ENCODE results near the gene FTO. TPM values are rescaled to one million over a fixed set of nuclear protein-coding genes. Genes with fewer than 3 reads are reported as not detected.
"Not testable (repeated sequence)": the region's sequence is repeated elsewhere in the genome, so short reads cannot be mapped to it uniquely, and the experiment has no call there.

The FTO gene
- total RNA-seq, 1 donor from 2014 or later, result 107 TPM

- no peaks in the 10 kb centered on the region for H3K9me3 Mint-ChIP-seq
- H3K4me3 Mint-ChIP-seq, result no peak overlapping the region
- H3K27me3 Mint-ChIP-seq (ENCODE audit: low read depth), result no peaks in the 10 kb centered on the region
- H3K27ac Mint-ChIP-seq (ENCODE audit: unreplicated experiment), result no peak overlapping the region
- H3K36me3 Mint-ChIP-seq (ENCODE audit: low read depth), result peaks cover 25% of the 10 kb centered on the region
- H3K4me1 Mint-ChIP-seq, result no peaks in the 10 kb centered on the region
- DNase-seq (ENCODE audit: low read depth, low spot score), result no peak
- TF ChIP-seq, protein P1, sequence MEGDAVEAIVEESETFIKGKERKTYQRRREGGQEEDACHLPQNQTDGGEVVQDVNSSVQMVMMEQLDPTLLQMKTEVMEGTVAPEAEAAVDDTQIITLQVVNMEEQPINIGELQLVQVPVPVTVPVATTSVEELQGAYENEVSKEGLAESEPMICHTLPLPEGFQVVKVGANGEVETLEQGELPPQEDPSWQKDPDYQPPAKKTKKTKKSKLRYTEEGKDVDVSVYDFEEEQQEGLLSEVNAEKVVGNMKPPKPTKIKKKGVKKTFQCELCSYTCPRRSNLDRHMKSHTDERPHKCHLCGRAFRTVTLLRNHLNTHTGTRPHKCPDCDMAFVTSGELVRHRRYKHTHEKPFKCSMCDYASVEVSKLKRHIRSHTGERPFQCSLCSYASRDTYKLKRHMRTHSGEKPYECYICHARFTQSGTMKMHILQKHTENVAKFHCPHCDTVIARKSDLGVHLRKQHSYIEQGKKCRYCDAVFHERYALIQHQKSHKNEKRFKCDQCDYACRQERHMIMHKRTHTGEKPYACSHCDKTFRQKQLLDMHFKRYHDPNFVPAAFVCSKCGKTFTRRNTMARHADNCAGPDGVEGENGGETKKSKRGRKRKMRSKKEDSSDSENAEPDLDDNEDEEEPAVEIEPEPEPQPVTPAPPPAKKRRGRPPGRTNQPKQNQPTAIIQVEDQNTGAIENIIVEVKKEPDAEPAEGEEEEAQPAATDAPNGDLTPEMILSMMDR (conservative IDR thresholded peaks at IDR 0.05), result peak; percentile 53
These were observed 11.8 kb upstream of the FTO start for GRCh38 chr16:53692146-53692545.

GRCh38 chr16:53693320-53693719 is 10.6 kb upstream of the FTO start:
- DNase-seq (ENCODE audit: low read depth, low spot score), result no peak
- Mint-ChIP-seq H3K27me3 (ENCODE audit: low read depth) (no peaks in the 10 kb centered on the region), H3K4me3 (no peak overlapping the region), H3K27ac (ENCODE audit: unreplicated experiment) (no peak overlapping the region), H3K36me3 (ENCODE audit: low read depth) (peaks cover 28% of the 10 kb centered on the region), H3K9me3 (no peaks in the 10 kb centered on the region), H3K4me1 (no peaks in the 10 kb centered on the region)
- TF ChIP-seq, protein P1 (conservative IDR thresholded peaks at IDR 0.05), result no peak

GRCh38 chr16:53695070-53695469 is 8.9 kb upstream of the FTO start:
- Mint-ChIP-seq H3K9me3 (no peaks in the 10 kb centered on the region), H3K4me1 (no peaks in the 10 kb centered on the region), H3K27me3 (ENCODE audit: low read depth) (no peaks in the 10 kb centered on the region), H3K27ac (ENCODE audit: unreplicated experiment) (no peak overlapping the region), H3K36me3 (ENCODE audit: low read depth) (peaks cover 31% of the 10 kb centered on the region), H3K4me3 (no peak overlapping the region)
- DNase-seq (ENCODE audit: low read depth, low spot score), result no peak
- TF ChIP-seq, protein P1 (conservative IDR thresholded peaks at IDR 0.05), result no peak

DNA sequence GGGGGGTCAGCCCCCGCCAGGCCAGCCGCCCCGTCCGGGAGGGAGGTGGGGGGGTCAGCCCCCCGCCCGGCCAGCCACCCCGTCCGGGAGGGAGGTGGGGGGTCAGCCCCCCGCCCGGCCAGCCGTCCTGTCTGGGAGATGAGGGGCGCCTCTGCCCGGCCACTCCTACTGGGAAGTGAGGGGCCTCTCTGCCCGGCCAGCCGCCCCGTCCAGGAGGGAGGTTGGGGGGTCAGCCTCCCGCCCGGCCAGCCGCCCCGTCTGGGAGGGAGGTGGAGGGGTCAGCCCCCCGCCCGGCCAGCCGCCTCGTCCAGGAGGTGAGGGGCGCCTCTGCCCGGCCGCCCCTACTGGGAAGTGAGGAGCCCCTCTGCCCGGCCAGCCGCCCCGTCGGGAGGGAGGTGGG is 5.7 kb upstream of the FTO start:
- not testable (repeated sequence) for H3K27me3 Mint-ChIP-seq (ENCODE audit: low read depth); DNase-seq (ENCODE audit: low read depth, low spot score); H3K4me3 Mint-ChIP-seq; H3K27ac Mint-ChIP-seq (ENCODE audit: unreplicated experiment); H3K9me3 Mint-ChIP-seq; H3K4me1 Mint-ChIP-seq
- peaks cover 23% of the 10 kb centered on the region for H3K36me3 Mint-ChIP-seq (ENCODE audit: low read depth)

DNA sequence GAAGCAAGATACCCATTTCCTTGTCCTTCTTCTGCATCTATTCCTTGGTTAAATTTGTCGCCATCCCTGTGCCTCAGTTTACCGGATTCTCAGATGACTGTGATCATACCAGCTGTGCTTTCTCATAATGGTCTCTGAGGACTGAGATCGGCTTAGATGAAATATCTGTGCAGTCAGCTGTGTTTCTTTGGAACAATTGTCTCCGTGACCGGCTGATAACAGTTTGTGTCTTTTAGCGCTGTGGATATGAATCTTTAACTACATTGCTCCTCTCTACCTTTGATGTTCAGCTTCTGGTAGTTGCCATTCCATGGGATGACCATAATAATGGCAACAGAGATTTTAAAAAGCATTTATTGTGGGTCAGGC is 473 bp downstream of the FTO start:
- peaks cover 9% of the 10 kb centered on the region for H3K36me3 Mint-ChIP-seq (ENCODE audit: low read depth)
- TF ChIP-seq, protein P1 (conservative IDR thresholded peaks at IDR 0.05), result no peak
- H3K27ac Mint-ChIP-seq (ENCODE audit: unreplicated experiment), result no peak overlapping the region
- peaks cover 20% of the 10 kb centered on the region for H3K4me1 Mint-ChIP-seq
- H3K9me3 Mint-ChIP-seq, result no peaks in the 10 kb centered on the region
- H3K4me3 Mint-ChIP-seq, result peak overlapping the region; percentile 97
- DNase-seq (ENCODE audit: low read depth, low spot score), result no peak
- H3K27me3 Mint-ChIP-seq (ENCODE audit: low read depth), result no peaks in the 10 kb centered on the region

DNA sequence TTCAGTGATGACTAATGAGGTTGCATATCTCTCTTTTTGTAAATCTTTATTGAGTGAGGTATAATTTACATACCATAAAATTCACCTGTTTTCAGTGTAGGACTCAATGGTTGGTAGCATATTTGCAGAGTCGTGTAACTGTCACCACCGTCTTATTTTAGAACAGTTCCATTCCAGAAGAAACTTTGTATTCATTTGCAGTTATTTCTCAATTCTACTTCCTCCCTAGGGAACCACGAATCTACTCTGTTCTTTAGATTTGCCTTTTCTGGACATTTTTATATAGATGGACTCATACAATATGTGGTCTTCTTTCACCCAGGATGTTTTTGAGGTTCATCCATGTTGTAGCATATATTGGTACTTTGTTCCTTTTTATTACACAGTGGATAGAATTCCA is 3.7 kb downstream of the FTO start:
- TF ChIP-seq, protein P1 (conservative IDR thresholded peaks at IDR 0.05), result no peak
- no peak overlapping the region for H3K27ac Mint-ChIP-seq (ENCODE audit: unreplicated experiment)
- H3K27me3 Mint-ChIP-seq (ENCODE audit: low read depth), result no peaks in the 10 kb centered on the region
- no peaks in the 10 kb centered on the region for H3K9me3 Mint-ChIP-seq
- peaks cover 20% of the 10 kb centered on the region for H3K4me1 Mint-ChIP-seq
- H3K36me3 Mint-ChIP-seq (ENCODE audit: low read depth), result peaks cover 8% of the 10 kb centered on the region
- H3K4me3 Mint-ChIP-seq, result no peak overlapping the region
- no peak for DNase-seq (ENCODE audit: low read depth, low spot score)
